Activated CD8-positive, alpha-beta T cell treated with anti-CD3 and anti-CD28 coated beads for 36 hours (primary cell): ENCODE results near the gene IKBKE. TPM values are rescaled to one million over a fixed set of nuclear protein-coding genes. Genes with fewer than 3 reads are reported as not detected.

ENCODE experiments used
- ATAC-seq: fragments of 200-7000 bp; cut with Tn5 transposase; one replicate; pipeline ENCODE4 v1.10.0; 2021; ENCODE audit warnings: mild to moderate bottlenecking, moderate library complexity
- CTCF ChIA-PET: fragments of 350-600 bp; sonication (Branson Sonifier 250); formaldehyde crosslinking; loops from one replicate; lab custom pipeline; 2021; ENCODE audit warnings: antibody characterized with exemption; lab: Charles Lee
- POLR2A ChIA-PET: fragments of 350-600 bp; sonication (Branson Sonifier 250); formaldehyde crosslinking; loops from one replicate; lab custom pipeline; 2021; ENCODE audit warnings: antibody characterized with exemption; lab: Charles Lee
- DNase-seq: peaks from one replicate; pipeline ENCODE4 v3.0.0-alpha.2; 2020
- H3K27ac Mint-ChIP-seq: one replicate; pipeline ENCODE4 v1.8.0; 2021; ENCODE audit warnings: mild to moderate bottlenecking, mixed read lengths
- H3K27me3 Mint-ChIP-seq: one replicate; pipeline ENCODE4 v1.8.0; 2021; ENCODE audit warnings: mixed read lengths
- H3K36me3 Mint-ChIP-seq: one replicate; pipeline ENCODE4 v1.8.0; 2021; ENCODE audit warnings: low read depth, mixed read lengths
- H3K4me1 Mint-ChIP-seq: one replicate; pipeline ENCODE4 v1.8.0; 2021; ENCODE audit warnings: low read depth, mixed read lengths
- H3K4me3 Mint-ChIP-seq: one replicate; pipeline ENCODE4 v1.8.0; 2021; ENCODE audit warnings: mild to moderate bottlenecking, moderate library complexity, mixed read lengths
- H3K9me3 Mint-ChIP-seq: one replicate; pipeline ENCODE4 v1.8.0; 2021; ENCODE audit warnings: mixed read lengths
- intact Hi-C: fragments of 100-400 bp; cut with micrococcal nuclease; formaldehyde crosslinking; loops from one replicate; pipeline ENCODE4 v1.10.0; 2022
- total RNA-seq, 2 experiments: library from RNA; stranded (reverse); gene quantifications; one replicate each; pipeline ENCODE4 v1.2.3, GENCODE V29; 2021
- TF ChIP-seq, protein P1 (sequence below): fragments of 200-600 bp; IDR thresholded peaks from one replicate; pipeline ENCODE4 v1.8.0; 2022; ENCODE audit warnings: antibody characterized with exemption, mild to moderate bottlenecking

The IKBKE gene
- total RNA-seq, 2 experiments from 2014 or later = 14.3 to 14.9 TPM

DNA sequence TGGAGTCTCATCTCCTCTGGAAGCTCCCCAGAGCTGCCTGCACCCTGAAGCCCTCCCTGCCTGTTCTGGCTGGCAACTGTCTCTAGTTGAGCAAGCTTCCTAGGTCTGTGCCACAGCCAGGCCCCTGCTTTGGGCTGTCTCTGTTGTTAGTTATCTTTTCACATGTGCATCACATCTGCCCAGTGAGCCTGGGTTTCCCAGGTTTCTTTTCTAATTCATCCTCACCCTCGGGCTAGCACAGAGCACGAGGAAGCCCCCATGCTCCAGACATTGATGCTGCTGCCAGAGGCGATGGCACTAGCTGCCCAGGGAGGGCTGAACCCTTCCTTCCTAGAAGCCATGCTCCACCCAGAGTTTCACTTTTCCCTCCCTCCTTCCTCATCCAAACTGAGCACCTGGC, 64.3 kb downstream of the IKBKE start:
- ChIA-PET CTCF (interaction anchor here (0.7 to 3.5 kb wide), 5 partner anchors 10 to 135 kb away, joined by 3 to 31 read pairs (median 4); no protein-coding TSS in a partner anchor), POLR2A (interaction anchor here (1.7 kb wide), 1 partner anchor 55 kb away, joined by 5 read pairs; no protein-coding TSS in a partner anchor)
- Mint-ChIP-seq H3K9me3 (no peaks in the 10 kb centered on the region), H3K4me1 (no peaks in the 10 kb centered on the region), H3K4me3 (no peak overlapping the region), H3K27ac (no peak overlapping the region), H3K27me3 (no peaks in the 10 kb centered on the region), H3K36me3 (no peaks in the 10 kb centered on the region)
- ATAC-seq (no peak), DNase-seq (no peak)
- intact Hi-C loops = no loop called here
- TF ChIP-seq, protein P1, sequence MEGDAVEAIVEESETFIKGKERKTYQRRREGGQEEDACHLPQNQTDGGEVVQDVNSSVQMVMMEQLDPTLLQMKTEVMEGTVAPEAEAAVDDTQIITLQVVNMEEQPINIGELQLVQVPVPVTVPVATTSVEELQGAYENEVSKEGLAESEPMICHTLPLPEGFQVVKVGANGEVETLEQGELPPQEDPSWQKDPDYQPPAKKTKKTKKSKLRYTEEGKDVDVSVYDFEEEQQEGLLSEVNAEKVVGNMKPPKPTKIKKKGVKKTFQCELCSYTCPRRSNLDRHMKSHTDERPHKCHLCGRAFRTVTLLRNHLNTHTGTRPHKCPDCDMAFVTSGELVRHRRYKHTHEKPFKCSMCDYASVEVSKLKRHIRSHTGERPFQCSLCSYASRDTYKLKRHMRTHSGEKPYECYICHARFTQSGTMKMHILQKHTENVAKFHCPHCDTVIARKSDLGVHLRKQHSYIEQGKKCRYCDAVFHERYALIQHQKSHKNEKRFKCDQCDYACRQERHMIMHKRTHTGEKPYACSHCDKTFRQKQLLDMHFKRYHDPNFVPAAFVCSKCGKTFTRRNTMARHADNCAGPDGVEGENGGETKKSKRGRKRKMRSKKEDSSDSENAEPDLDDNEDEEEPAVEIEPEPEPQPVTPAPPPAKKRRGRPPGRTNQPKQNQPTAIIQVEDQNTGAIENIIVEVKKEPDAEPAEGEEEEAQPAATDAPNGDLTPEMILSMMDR = no peak

DNA sequence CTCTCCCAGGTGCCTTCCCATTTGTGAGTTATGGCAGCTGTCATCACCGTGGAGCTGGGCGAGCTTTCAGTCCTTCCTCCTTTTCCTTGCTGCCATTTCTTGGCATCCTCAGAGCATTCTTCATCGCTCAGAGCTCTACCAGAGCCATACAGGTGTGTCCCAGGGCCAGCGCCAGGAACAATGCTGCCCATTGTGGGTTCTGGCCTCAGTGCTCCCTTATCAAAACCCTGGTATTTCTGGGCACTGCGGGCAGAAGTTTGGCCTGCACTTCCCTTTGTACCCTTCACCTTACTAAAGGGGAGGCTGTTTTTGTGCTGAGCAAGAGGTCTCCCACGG, 65.5 kb downstream of the IKBKE start:
- TF ChIP-seq, protein P1 = no peak
- ATAC-seq (no peak), DNase-seq (no peak)
- ChIA-PET POLR2A (interaction anchor here (0.8 to 1.7 kb wide), 2 partner anchors 13 to 56 kb away, joined by 3 to 5 read pairs; no protein-coding TSS in a partner anchor), CTCF (interaction anchor here (2.4 to 3.5 kb wide), 3 partner anchors 9 to 128 kb away, joined by 9 to 31 read pairs (median 15); no protein-coding TSS in a partner anchor)
- Mint-ChIP-seq H3K27me3 (no peaks in the 10 kb centered on the region), H3K9me3 (no peaks in the 10 kb centered on the region), H3K4me3 (no peak overlapping the region), H3K4me1 (peaks cover 3% of the 10 kb centered on the region), H3K36me3 (no peaks in the 10 kb centered on the region), H3K27ac (no peak overlapping the region)
- intact Hi-C loops = no loop called here

DNA sequence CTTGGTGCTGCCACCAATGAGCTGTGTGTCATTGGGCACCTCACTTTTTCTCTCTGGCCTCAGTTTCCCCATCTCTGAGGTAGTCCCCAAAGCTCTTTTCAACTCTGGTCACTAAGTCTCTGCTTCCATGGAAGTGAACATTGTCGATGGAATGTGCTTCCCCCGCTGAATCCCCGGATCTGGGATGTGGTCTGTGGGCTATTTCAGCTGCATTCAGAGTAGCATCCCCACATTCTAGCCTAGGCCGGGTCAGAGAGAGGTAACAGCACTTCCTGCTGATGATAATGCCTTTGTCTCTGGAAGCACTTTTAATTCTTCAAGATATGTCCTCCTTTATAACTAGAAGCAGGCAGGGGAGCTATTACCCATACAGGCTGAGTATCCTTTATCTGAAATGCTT, 66.9 kb downstream of the IKBKE start:
- H3K4me3 Mint-ChIP-seq = no peak overlapping the region
- peaks cover 3% of the 10 kb centered on the region for H3K4me1 Mint-ChIP-seq
- TF ChIP-seq, protein P1 = no peak
- intact Hi-C loops = no loop called here
- no peak overlapping the region for H3K27ac Mint-ChIP-seq
- no peaks in the 10 kb centered on the region for H3K36me3 Mint-ChIP-seq
- no peak for ATAC-seq
- no peak for DNase-seq
- no peaks in the 10 kb centered on the region for H3K27me3 Mint-ChIP-seq
- CTCF ChIA-PET = interaction anchor here (0.9 to 3.5 kb wide), 7 partner anchors 7 to 127 kb away, joined by 3 to 31 read pairs (median 4); no protein-coding TSS in a partner anchor
- POLR2A ChIA-PET = interaction anchor here (0.6 kb wide), 1 partner anchor 478 kb away, joined by 4 read pairs; no protein-coding TSS in a partner anchor
- no peaks in the 10 kb centered on the region for H3K9me3 Mint-ChIP-seq

DNA sequence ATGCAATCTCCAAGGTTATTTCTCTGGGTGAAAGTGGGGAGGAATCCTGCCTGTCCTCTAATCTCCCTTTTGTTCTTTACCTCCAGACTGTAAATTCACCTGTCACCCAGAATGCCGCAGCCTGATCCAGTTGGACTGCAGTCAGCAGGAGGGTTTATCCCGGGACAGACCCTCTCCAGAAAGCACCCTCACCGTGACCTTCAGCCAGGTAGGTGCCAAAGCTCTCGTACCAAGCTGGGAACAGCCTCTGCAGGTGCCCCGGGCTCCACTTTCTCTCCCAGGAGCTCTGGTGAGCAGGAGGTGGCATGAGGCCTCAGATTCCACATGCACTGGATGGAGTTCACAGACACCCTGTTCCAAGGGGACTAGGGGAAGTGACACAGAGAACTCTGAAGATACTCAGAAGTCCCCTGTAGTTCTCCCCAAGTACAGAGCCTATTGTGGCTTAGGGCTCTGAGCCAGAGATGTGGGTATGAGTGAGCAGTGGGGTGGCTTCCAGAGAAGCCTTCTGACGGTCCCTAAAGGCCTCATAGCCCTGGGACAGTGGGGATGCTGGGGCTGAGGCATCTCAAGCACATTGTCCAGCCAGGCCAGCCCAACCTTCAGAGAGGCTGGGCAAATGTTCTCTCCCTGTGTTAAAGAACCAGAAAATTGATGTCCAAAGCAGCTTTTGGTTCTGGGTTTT, 68.0 kb downstream of the IKBKE start:
- intact Hi-C loops = no loop called here
- Mint-ChIP-seq H3K36me3 (no peaks in the 10 kb centered on the region), H3K9me3 (no peaks in the 10 kb centered on the region), H3K4me1 (peaks cover 3% of the 10 kb centered on the region), H3K4me3 (no peak overlapping the region), H3K27me3 (no peaks in the 10 kb centered on the region), H3K27ac (no peak overlapping the region)
- ChIA-PET CTCF (interaction anchor here (2.9 kb wide), 1 partner anchor 45 kb away, joined by 15 read pairs; no protein-coding TSS in a partner anchor), POLR2A (no interaction called here)
- ATAC-seq (no peak), DNase-seq (no peak)
- TF ChIP-seq, protein P1 = no peak
